GM12872 (cell line): ENCODE results near the gene BID.

ENCODE experiments used
- TF ChIP-seq, protein P1 (sequence below): IDR thresholded peaks from 3 replicates; pipeline ENCODE4 v1.5.1; 2011; ENCODE audit warnings: low read depth, mild to moderate bottlenecking, low read length, moderate library complexity; ENCODE audit not compliant: insufficient read depth

The BID gene

DNA sequence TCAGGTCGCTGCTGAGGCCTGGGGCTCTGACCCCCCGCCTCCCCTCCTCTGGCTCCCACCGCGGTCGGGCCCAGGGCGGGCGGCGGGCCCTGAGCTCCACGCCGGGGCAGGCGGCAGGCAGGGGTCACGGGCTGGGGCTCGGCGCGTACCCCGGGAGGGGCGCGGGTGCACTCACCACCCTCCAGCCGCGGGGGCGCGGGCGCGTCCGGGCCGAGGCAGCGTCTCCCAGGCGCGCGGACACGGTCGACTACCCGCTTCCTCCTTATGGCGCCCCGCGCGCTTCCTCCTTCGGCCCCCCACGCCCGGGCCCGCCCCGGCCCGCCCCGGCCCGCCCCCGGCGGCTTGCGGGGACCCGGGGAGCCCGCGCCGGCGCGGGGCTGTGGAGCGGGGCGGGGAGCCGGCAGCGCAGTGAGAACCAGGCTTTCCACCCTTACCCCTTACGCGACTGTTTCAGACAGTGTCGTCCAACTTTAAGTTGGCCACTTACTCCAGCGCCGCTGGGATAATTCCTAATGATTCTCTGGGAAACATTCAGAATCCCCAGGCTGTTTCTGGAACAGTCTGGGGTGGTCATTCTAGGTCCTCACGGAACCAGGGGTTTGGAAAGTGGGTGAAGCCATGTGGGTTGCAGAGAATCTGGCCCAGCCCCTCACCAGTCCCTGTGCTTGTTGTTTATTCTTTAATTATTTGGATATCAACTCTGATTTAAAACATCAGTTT is at the start of gene BID:
TSS of gene BID (minus strand) at position 264 of the 720 bp plus-strand sequence. CDS start 24,353 bp downstream, outside the sequence.
- TF ChIP-seq, protein P1, sequence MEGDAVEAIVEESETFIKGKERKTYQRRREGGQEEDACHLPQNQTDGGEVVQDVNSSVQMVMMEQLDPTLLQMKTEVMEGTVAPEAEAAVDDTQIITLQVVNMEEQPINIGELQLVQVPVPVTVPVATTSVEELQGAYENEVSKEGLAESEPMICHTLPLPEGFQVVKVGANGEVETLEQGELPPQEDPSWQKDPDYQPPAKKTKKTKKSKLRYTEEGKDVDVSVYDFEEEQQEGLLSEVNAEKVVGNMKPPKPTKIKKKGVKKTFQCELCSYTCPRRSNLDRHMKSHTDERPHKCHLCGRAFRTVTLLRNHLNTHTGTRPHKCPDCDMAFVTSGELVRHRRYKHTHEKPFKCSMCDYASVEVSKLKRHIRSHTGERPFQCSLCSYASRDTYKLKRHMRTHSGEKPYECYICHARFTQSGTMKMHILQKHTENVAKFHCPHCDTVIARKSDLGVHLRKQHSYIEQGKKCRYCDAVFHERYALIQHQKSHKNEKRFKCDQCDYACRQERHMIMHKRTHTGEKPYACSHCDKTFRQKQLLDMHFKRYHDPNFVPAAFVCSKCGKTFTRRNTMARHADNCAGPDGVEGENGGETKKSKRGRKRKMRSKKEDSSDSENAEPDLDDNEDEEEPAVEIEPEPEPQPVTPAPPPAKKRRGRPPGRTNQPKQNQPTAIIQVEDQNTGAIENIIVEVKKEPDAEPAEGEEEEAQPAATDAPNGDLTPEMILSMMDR = no peak

DNA sequence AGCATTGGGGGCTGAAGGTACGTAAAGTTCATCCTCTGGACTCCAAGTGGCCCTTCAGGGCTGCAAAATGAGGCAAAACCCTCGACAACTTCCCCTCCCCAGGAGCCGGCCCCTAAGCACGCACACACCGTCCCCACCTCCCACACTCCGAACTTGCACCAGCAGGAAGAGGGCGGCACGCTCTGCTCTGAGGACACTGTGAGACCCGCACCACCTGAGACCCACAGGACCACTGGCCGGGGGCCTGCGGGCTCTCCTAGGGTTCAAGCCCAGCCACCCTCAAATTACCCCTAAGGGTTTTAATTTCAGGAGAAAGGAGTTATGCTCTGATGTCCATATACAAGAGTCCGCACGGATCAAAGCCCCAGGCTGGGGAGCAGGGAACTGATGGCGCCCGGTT is 49.7 kb upstream of the BID start:
- TF ChIP-seq, protein P1 = no peak

DNA sequence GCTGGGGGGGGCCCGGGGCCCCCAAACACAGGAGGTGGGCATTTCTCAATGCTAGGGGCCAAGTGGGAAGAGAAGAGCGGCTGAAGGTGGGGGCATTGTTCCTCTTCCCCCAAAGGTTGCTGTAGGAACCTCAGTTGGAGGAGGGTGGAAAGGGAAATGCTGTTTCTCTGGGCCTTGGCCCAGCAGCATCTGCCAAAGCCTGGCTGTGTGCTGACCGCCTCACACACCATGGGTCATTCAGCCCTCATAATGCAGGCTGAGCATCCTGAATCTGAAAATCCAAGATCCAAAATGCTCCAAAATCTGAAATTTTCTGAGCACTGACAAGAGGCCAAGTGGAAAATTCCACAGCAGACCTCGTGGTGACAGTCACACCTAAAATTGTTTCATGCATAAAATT is 49.0 kb upstream of the BID start:
- TF ChIP-seq, protein P1 = no peak

DNA sequence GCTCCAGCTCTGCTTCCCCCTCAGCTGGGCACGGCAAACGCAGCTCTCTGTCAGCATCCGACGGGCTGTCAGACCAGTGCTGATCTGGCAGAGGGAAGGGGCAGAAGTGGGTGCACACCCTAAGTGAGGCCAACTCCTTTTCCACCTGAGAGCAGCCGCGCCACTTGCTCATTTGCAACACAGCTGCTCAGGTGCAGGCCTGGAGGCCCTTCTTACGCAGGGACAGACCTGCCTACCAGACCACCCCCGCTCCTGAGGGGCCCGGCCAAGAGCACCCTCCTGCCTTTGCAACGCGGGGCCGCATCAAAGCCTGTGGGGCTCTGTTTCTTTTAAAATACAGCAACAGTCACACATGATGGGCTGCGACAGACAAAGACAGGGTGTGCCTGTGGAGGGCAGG is 47.8 kb upstream of the BID start:
- TF ChIP-seq, protein P1 = no peak

DNA sequence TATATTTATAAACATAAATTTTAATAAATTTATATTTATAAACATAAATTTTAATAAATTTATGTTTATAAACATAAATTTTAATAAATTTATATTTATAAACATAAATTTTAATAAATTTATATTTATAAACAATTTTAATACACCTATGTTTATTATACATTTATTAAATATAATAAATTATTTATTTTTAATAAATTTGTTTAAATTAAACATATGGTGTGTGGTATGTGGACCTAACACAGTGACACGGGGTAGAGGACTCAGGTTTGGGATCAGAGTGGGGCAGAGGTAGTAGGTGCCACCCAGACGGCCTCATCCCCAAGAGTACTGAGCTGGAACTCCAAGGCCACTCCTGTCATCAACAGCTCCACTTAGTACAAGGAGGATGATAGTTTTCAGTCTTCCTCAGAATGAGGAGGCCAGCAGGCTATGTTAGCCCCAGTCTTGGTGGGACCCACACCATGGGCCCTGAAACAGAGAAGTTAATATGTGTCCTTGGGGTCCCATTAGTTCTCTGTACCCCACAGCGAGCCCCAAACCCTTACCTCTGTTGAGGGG is 46.7 kb upstream of the BID start:
- TF ChIP-seq, protein P1 = no peak

DNA sequence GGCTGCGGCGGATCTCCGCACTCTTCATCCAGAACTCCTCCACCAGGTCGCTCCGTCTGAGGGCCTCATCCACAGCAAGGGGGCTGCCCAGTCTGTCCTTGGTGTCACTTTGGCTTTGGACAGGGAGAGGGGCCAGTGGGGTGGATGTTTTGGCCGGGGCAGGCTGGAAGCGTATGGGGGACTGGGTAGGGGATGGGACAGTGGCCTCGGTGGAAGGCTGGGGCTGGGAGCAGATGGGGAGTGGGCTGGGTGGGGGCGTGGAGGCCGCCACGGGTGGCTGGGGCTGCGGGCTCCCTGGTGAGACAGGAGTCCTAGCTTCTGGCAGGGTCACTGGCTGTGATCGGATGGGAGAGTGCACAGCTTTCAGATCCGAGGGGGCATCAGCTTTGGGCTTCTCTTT is 44.4 kb upstream of the BID start:
- TF ChIP-seq, protein P1 = no peak

DNA sequence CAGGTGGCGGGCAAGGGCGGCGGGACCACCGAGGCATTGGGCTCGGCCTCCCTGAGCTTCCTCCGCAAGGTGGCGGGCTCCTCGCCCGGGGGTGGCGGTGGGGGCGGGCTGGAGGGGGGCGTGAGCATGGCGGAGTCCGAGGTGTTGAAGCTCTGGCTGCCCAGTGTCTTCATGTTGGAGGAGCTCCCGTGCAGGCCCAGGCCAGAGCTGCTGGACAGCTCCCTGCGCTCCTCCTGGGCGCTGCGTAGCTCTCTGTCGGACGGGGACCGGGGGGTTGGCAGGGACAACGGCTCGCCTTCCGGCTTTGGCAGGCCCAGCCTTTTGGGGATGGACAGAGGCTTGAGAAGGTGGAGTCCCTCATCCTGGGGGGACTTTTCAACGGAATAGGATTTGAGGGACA is 43.9 kb upstream of the BID start:
- TF ChIP-seq, protein P1 = no peak
